ENCODE data around the gene EEPD1. TPM values are rescaled to one million over a fixed set of nuclear protein-coding genes. Genes with fewer than 3 reads are reported as not detected.
A peak's percentile ranks its signal among the peaks of the same experiment; 100 is the strongest.

Gene EEPD1
- total RNA-seq, 1 experiment from 2014 or later: 7.8 TPM

- TF ChIP-seq, protein P1, sequence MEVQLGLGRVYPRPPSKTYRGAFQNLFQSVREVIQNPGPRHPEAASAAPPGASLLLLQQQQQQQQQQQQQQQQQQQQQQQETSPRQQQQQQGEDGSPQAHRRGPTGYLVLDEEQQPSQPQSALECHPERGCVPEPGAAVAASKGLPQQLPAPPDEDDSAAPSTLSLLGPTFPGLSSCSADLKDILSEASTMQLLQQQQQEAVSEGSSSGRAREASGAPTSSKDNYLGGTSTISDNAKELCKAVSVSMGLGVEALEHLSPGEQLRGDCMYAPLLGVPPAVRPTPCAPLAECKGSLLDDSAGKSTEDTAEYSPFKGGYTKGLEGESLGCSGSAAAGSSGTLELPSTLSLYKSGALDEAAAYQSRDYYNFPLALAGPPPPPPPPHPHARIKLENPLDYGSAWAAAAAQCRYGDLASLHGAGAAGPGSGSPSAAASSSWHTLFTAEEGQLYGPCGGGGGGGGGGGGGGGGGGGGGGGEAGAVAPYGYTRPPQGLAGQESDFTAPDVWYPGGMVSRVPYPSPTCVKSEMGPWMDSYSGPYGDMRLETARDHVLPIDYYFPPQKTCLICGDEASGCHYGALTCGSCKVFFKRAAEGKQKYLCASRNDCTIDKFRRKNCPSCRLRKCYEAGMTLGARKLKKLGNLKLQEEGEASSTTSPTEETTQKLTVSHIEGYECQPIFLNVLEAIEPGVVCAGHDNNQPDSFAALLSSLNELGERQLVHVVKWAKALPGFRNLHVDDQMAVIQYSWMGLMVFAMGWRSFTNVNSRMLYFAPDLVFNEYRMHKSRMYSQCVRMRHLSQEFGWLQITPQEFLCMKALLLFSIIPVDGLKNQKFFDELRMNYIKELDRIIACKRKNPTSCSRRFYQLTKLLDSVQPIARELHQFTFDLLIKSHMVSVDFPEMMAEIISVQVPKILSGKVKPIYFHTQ (CRISPR knock-in tag; IDR thresholded peaks at IDR 0.05): no peak
- no peak for TF ChIP-seq NR1H2 (CRISPR knock-in tag; IDR thresholded peaks at IDR 0.05)
- TF ChIP-seq TEAD4 (CRISPR knock-in tag; IDR thresholded peaks at IDR 0.05): no peak
- TF ChIP-seq PRRX2 (CRISPR knock-in tag; IDR thresholded peaks at IDR 0.05): no peak
Observed at GRCh38 chr7:36127075-36127740, 25.8 kb upstream of the EEPD1 start (continued).

DNA sequence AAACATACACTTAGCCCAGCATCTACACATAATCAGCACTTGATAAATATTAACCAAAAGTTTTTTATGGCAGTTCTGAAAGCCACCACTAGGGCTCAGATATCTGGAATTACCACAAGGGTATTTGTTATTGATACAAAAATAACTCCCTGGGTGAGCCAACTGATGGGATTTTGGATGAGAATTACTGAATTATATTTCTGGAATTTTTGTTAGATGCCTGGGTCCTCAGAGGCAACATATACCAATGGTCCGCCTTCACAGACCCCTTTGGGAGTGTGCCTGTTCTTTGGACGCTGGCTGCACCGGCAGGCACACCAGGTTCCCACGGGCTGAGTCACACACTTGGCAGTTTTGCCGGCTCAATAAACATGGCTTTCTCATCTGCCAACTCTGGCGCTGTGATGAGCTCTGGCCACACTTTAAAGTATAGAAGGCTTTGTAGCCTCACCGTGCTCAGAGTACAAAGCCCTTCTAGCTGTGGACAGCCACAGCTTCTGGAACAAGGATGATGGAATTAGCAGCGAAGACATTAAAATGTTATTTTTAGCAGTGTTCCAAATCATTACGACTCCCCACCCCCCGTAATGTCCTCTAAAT is 24.5 kb upstream of the EEPD1 start:
- CTCF ChIA-PET: interaction anchor here (0.6 to 1.3 kb wide), 9 partner anchors 9 to 191 kb away, joined by 3 to 9 read pairs (median 3); no protein-coding TSS in a partner anchor
- peak; percentile 74 for ATAC-seq
- H3K36me3 Mint-ChIP-seq: no peaks in the 10 kb centered on the region
- POLR2A ChIA-PET: no interaction called here
- no peak overlapping the region for H3K27ac Mint-ChIP-seq
- TF ChIP-seq TEAD1 (CRISPR knock-in tag; IDR thresholded peaks at IDR 0.05) (no peak), SMAD3 (CRISPR knock-in tag; IDR thresholded peaks at IDR 0.05; ENCODE audit: borderline replicate concordance) (no peak), ZBTB43 (CRISPR knock-in tag; IDR thresholded peaks at IDR 0.05) (no peak)
- TF ChIP-seq, protein P2, sequence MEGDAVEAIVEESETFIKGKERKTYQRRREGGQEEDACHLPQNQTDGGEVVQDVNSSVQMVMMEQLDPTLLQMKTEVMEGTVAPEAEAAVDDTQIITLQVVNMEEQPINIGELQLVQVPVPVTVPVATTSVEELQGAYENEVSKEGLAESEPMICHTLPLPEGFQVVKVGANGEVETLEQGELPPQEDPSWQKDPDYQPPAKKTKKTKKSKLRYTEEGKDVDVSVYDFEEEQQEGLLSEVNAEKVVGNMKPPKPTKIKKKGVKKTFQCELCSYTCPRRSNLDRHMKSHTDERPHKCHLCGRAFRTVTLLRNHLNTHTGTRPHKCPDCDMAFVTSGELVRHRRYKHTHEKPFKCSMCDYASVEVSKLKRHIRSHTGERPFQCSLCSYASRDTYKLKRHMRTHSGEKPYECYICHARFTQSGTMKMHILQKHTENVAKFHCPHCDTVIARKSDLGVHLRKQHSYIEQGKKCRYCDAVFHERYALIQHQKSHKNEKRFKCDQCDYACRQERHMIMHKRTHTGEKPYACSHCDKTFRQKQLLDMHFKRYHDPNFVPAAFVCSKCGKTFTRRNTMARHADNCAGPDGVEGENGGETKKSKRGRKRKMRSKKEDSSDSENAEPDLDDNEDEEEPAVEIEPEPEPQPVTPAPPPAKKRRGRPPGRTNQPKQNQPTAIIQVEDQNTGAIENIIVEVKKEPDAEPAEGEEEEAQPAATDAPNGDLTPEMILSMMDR (IDR thresholded peaks at IDR 0.05): peak; percentile 49; the same call in 1 of the 2 replicates
- H3K4me1 Mint-ChIP-seq: peaks cover 5% of the 10 kb centered on the region; the same call in 1 of the 2 replicates
- no peak overlapping the region for H3K4me3 Mint-ChIP-seq
- H3K27me3 Mint-ChIP-seq (ENCODE audit: low read depth): no peaks in the 10 kb centered on the region
- H3K9me3 Mint-ChIP-seq: peaks cover 24% of the 10 kb centered on the region
- no peak for DNase-seq (ENCODE audit: low spot score)

DNA sequence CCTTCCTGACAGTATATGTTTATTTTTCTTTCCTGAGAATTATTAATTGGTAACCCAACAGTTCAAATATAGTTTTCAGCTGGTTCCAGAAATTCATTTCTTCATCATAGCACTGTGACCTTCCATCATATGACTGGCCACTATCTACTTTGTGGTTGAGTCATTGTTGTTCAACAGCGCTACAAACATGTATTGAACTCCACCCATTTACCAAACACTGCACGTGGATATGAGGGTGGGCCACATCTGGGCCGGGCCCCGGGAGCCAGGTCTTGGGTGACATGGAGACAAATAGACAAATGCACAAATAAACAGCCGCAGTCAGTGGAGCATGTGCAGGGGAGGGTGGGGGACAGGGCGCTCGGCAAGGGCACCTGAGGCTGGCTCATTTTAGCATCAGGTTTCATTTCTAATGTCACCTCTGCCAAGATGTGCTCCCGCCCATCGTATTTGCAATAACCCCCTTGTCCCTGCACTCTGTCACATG is 24.0 kb upstream of the EEPD1 start:
- H3K27ac Mint-ChIP-seq: no peak overlapping the region
- TF ChIP-seq SMAD4 (CRISPR knock-in tag; IDR thresholded peaks at IDR 0.05): no peak
- TF ChIP-seq E2F5 (CRISPR knock-in tag; IDR thresholded peaks at IDR 0.05): no peak
- TF ChIP-seq ZNF425 (CRISPR knock-in tag; conservative IDR thresholded peaks at IDR 0.05): no peak
- TF ChIP-seq TCF7 (CRISPR knock-in tag; IDR thresholded peaks at IDR 0.05; ENCODE audit: low read depth): no peak
- TF ChIP-seq RORB (CRISPR knock-in tag; IDR thresholded peaks at IDR 0.05): no peak
- TF ChIP-seq CREB1 (CRISPR knock-in tag; IDR thresholded peaks at IDR 0.05): no peak
- TF ChIP-seq, protein P3, sequence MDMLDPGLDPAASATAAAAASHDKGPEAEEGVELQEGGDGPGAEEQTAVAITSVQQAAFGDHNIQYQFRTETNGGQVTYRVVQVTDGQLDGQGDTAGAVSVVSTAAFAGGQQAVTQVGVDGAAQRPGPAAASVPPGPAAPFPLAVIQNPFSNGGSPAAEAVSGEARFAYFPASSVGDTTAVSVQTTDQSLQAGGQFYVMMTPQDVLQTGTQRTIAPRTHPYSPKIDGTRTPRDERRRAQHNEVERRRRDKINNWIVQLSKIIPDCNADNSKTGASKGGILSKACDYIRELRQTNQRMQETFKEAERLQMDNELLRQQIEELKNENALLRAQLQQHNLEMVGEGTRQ (CRISPR knock-in tag; IDR thresholded peaks at IDR 0.05): no peak
- no peak for TF ChIP-seq JAZF1 (CRISPR knock-in tag; IDR thresholded peaks at IDR 0.05)
- no peak for TF ChIP-seq SOX15 (CRISPR knock-in tag; IDR thresholded peaks at IDR 0.05)
- TF ChIP-seq ZNF416 (CRISPR knock-in tag; IDR thresholded peaks at IDR 0.05): no peak
- no peak for TF ChIP-seq E2F1 (CRISPR knock-in tag; IDR thresholded peaks at IDR 0.05)
- no peak for TF ChIP-seq MLX (CRISPR knock-in tag; IDR thresholded peaks at IDR 0.05)

More for the DNA sequence above, 24.0 kb upstream of the EEPD1 start:
- no peak for DNase-seq (ENCODE audit: low spot score)
- H3K4me3 Mint-ChIP-seq: no peak overlapping the region
- H3K36me3 Mint-ChIP-seq: no peaks in the 10 kb centered on the region
- peaks cover 23% of the 10 kb centered on the region for H3K9me3 Mint-ChIP-seq
- ATAC-seq: no peak
- peaks cover 5% of the 10 kb centered on the region; the same call in 1 of the 2 replicates for H3K4me1 Mint-ChIP-seq
- POLR2A ChIA-PET: no interaction called here
- CTCF ChIA-PET: interaction anchor here (0.6 to 1.3 kb wide), 9 partner anchors 9 to 190 kb away, joined by 3 to 9 read pairs (median 3); no protein-coding TSS in a partner anchor
- no peaks in the 10 kb centered on the region for H3K27me3 Mint-ChIP-seq (ENCODE audit: low read depth)
